SK-N-SH treated with all-trans-retinoic acid at 6 μM for 48 hours (cell line): ENCODE data around the gene RGS19.

Experiments used
- ATAC-seq: fragments of 200-7000 bp; cut with Tn5 transposase; 3 replicates; pipeline ENCODE4 v1.9.1; 2020; ENCODE audit warnings: mild to moderate bottlenecking, moderate library complexity
- ARNTL ChIP-seq: fragments of 450-650 bp; formaldehyde crosslinking; IDR thresholded peaks from 2 replicates; pipeline ENCODE4 v1.5.0; 2020; ENCODE audit warnings: low read depth, mild to moderate bottlenecking, moderate library complexity, borderline replicate concordance
- BACH2 ChIP-seq: fragments of 250-450 bp; sonication (Bioruptor Pico); IDR thresholded peaks from 2 replicates; pipeline ENCODE4 v1.9.0; 2021; ENCODE audit warnings: mild to moderate bottlenecking, borderline replicate concordance
- CREB5 ChIP-seq: fragments of 250-450 bp; sonication (Bioruptor Pico); IDR thresholded peaks from 2 replicates; pipeline ENCODE4 v1.5.1; 2020; ENCODE audit warnings: low read depth, mild to moderate bottlenecking, moderate library complexity
- CSRNP3 ChIP-seq: fragments of 250-450 bp; sonication (Bioruptor Pico); IDR thresholded peaks from 2 replicates; pipeline ENCODE4 v1.5.1; 2021; ENCODE audit warnings: mild to moderate bottlenecking, moderate library complexity
- GLIS3 ChIP-seq: fragments of 250-450 bp; sonication (Bioruptor Pico); IDR thresholded peaks from 2 replicates; pipeline ENCODE4 v1.5.0; 2020; ENCODE audit warnings: mild to moderate bottlenecking, moderate library complexity
- ISL1 ChIP-seq: fragments of 250-450 bp; sonication (Bioruptor Pico); IDR thresholded peaks from 2 replicates; pipeline ENCODE4 v2.1.2; 2022; ENCODE audit warnings: mild to moderate bottlenecking, moderate library complexity
- OSR1 ChIP-seq: fragments of 250-450 bp; sonication (Bioruptor Pico); IDR thresholded peaks from 2 replicates; pipeline ENCODE4 v1.8.0; 2022; ENCODE audit warnings: moderate library complexity, mild to moderate bottlenecking, inconsistent platforms
- PATZ1 ChIP-seq: fragments of 250-450 bp; sonication (Bioruptor Pico); IDR thresholded peaks from 2 replicates; pipeline ENCODE4 v1.8.0; 2020; ENCODE audit warnings: mild to moderate bottlenecking, moderate library complexity, borderline replicate concordance
- POU6F1 ChIP-seq: fragments of 250-450 bp; sonication (Bioruptor Pico); IDR thresholded peaks from 2 replicates; pipeline ENCODE4 v1.8.0; 2021; ENCODE audit warnings: low read depth, mild to moderate bottlenecking, moderate library complexity, borderline replicate concordance
- PPARA ChIP-seq: fragments of 250-450 bp; sonication (Bioruptor Pico); IDR thresholded peaks from 2 replicates; pipeline ENCODE4 v1.5.0; 2020; ENCODE audit warnings: mild to moderate bottlenecking, borderline replicate concordance
- SNAI2 ChIP-seq: fragments of 250-450 bp; sonication (Bioruptor Pico); IDR thresholded peaks from 2 replicates; pipeline ENCODE4 v1.5.0; 2020; ENCODE audit warnings: mild to moderate bottlenecking, moderate library complexity
- TCF4 ChIP-seq: fragments of 250-450 bp; sonication (Bioruptor Pico); IDR thresholded peaks from 2 replicates; pipeline ENCODE4 v1.8.0; 2021; ENCODE audit warnings: mild to moderate bottlenecking, moderate library complexity, borderline replicate concordance
- TSHZ2 ChIP-seq: fragments of 250-450 bp; sonication (Bioruptor Pico); IDR thresholded peaks from 2 replicates; pipeline ENCODE4 v1.5.0; 2020; ENCODE audit warnings: mild to moderate bottlenecking, moderate library complexity
- ZC3H10 ChIP-seq: fragments of 250-450 bp; sonication (Bioruptor Pico); IDR thresholded peaks from 2 replicates; pipeline ENCODE4 v1.5.1; 2021; ENCODE audit warnings: mild to moderate bottlenecking, moderate library complexity
- ZFP3 ChIP-seq: fragments of 250-450 bp; sonication (Bioruptor Pico); IDR thresholded peaks from 2 replicates; pipeline ENCODE4 v1.5.0; 2020; ENCODE audit warnings: mild to moderate bottlenecking, moderate library complexity
- ZFP30 ChIP-seq: fragments of 450-650 bp; formaldehyde crosslinking; IDR thresholded peaks from 2 replicates; pipeline ENCODE4 v1.5.0; 2022; ENCODE audit warnings: mild to moderate bottlenecking, moderate library complexity
- ZNF565 ChIP-seq: fragments of 450-650 bp; formaldehyde crosslinking; conservative IDR thresholded peaks from 2 replicates; pipeline ENCODE4 v1.5.0; 2020; ENCODE audit warnings: low read depth, mild to moderate bottlenecking, moderate library complexity
- ZNF70 ChIP-seq: fragments of 450-650 bp; formaldehyde crosslinking; IDR thresholded peaks from 2 replicates; pipeline ENCODE4 v1.5.0; 2020; ENCODE audit warnings: mild to moderate bottlenecking, moderate library complexity

The RGS19 gene

GRCh38 chr20:64027981-64028685, 51.2 kb downstream of the RGS19 start:
- TF ChIP-seq BACH2 (CRISPR knock-in tag): no peak
- no peak for TF ChIP-seq ZC3H10
- TF ChIP-seq ZFP3 (CRISPR knock-in tag): no peak
- no peak for TF ChIP-seq ZFP30 (CRISPR knock-in tag)
- no peak for TF ChIP-seq POU6F1 (CRISPR knock-in tag)
- TF ChIP-seq OSR1 (CRISPR knock-in tag): no peak
- no peak for TF ChIP-seq ZNF70
- TF ChIP-seq GLIS3 (CRISPR knock-in tag): no peak
- TF ChIP-seq PATZ1 (CRISPR knock-in tag): no peak
- TF ChIP-seq PPARA (CRISPR knock-in tag): no peak
- no peak for TF ChIP-seq CSRNP3 (CRISPR knock-in tag)
- TF ChIP-seq TSHZ2 (CRISPR knock-in tag): no peak
- no peak for ATAC-seq

GRCh38 chr20:64025826-64026412, 53.4 kb downstream of the RGS19 start:
- TF ChIP-seq ZNF565 (CRISPR knock-in tag) (no peak), ARNTL (CRISPR knock-in tag) (no peak), TCF4 (CRISPR knock-in tag) (no peak), SNAI2 (CRISPR knock-in tag) (no peak), CSRNP3 (CRISPR knock-in tag) (no peak), BACH2 (CRISPR knock-in tag) (no peak), CREB5 (CRISPR knock-in tag) (no peak), ISL1 (CRISPR knock-in tag) (no peak)
- TF ChIP-seq, all 23 proteins: peak for 0
- peak; percentile 32; the same call in 1 of the 3 replicates for ATAC-seq
